CD4-positive, alpha-beta T cell treated with Interleukin-17A for 4 hours (primary cell): ENCODE data around the gene UCK1.
"Not testable (repeated sequence)": the region's sequence is repeated elsewhere in the genome, so short reads cannot be mapped to it uniquely, and the experiment has no call there.

Experiments
- DNase-seq: peaks from one replicate; pipeline ENCODE4 v3.0.0-alpha.2; 2020; ENCODE audit warnings: mixed read lengths

The UCK1 gene

DNA sequence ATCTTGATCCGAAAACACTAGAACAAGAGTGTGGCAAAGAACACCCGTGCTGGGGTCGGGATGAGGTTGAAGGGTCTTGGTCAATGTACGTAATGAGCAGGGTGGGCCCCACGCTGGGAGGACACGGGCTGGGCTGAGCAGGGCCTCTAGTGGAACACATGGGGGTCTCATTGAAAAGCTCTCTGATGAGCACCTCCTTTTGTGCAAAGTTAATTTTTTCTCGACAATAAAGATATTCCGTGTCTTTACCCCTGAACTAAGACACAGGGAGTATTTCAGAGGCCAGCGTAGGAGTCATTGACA, 8.0 kb downstream of the UCK1 start:
- DNase-seq, result no peak

DNA sequence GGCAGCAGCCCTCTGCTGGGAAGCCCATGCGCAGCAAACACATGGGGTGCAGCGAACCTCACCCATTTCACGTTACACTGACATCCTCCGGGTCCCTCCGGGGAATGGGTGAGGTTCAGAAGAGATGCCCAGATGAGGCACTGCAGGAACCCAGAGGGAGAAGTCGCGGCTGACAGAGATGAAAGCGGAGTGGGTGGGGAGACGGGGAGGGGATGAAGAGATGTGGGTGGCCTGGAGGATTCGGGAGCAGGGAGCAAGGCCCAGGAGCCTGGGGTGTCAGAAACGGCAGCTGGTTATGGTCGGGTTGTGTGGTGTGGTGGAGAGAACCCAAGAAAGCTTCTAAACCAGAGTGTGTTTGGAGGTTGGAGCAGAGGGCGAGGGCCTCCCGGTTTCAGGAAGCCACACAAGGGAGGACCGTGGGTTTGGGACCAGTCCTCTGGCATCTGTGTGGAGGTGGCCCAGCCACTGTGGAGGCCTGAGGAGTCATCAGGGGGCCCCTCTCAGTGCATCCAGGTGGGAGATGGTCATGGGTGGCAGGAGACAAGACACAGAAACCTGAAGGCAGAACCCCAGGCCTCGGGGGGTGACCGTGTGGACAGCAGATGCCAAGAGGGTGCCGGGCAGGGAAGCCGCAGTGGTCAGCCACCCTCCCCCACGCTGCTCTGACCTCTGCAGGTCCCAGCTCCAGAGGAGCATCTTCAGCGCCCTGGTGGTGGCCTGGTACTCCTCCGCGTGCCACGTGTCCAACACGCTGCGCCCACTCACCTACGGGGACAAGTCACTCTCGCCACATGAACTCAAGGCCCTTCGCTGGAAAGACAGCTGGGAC, 8.6 kb downstream of the UCK1 start:
- DNase-seq, result no peak

DNA sequence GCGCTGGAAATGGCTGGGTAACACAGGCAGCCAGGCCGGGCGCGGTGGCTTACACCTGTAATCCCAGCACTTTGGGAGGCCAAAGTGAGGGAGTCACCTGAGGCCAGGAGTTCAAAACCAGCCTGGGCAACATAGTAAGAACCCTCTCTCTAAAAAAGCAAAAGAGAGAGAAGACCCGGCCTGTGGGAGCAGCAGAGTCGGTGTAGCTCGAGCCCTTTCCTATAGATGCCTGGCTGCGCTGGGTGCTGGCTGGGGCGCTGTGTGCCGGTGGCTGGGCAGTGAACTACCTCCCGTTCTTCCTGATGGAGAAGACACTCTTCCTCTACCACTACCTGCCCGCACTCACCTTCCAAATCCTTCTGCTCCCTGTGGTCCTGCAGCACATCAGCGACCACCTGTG, 9.2 kb downstream of the UCK1 start:
- DNase-seq, result no peak

DNA sequence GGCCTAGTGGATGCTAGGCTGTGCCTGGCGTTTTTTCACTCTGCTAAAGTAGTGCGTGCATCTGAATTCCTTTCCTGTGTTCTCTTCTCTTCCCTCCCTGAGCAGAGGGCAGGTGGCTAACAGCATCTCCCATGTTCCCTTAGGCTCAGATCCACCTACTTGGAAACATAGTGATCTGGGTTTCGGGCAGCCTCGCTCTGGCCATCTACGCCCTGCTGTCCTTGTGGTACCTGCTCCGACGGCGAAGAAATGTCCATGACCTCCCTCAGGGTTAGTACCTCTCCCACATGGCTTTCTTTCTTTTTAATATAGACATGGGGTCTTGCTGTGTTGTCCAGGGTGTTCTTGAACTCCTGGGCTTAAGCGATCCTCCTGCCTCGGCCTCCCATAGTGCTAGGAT, 9.9 kb downstream of the UCK1 start:
- no peak for DNase-seq

DNA sequence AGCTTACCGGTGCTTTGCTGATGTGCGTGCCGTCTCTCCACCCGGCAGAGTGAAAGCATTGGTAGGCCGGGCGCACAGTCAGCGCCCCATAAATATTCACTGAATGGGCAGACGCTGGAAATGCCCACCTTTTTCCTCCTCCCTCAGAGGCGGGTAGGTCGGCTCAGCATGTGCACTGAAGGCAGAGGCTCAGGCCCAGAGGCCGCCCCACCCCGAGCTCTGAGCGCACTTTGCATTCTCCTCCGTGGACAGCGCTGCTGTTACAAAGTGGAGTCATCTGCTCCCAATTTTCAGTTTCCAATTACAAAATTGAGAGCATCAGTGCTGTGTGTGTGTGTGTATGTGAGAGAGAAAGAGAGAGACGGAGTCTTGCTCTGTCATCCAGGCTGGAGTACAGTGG, 10.6 kb downstream of the UCK1 start:
- DNase-seq, result no peak

DNA sequence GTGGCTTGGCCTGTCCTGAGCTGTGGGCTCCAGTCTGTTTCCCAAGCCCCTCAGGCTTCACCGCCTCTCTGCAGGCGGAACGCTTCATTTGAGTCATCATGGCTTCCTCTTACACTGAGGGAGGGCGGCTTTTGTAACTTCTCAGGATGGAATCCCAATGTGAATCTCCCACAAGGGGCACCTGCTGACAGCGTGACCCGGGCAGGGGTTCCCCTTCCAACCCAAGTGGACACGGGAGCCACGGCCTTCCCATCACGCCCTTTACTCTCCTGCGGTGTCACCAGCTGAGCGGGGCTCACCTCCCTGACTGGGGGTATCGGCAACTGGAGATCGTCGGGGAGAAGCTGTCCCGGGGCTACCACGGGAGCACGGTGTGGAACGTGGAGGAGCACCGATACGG, 12.5 kb downstream of the UCK1 start:
- DNase-seq, result no peak

DNA sequence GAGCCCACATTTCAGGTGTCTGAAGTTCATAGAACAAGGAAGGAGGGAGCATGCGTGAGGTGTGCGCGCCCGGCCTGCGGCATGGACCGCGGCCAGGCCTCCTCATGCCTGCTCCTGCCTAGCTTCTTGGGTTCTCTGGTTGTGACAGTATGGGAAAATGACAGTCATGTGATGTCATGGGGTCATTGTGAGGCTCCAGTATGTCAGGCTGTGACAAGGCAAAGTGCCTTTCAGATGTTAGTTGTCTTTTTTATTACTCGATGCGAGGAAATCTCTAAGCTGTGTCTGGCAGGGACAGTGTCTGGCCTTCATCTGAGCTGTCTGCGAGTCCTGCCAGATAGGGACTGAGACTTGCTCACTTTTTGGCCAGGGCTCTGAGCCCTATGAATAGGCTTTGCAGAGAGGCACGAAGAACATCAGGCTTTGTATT, 13.3 kb downstream of the UCK1 start:
- DNase-seq, result no peak

DNA sequence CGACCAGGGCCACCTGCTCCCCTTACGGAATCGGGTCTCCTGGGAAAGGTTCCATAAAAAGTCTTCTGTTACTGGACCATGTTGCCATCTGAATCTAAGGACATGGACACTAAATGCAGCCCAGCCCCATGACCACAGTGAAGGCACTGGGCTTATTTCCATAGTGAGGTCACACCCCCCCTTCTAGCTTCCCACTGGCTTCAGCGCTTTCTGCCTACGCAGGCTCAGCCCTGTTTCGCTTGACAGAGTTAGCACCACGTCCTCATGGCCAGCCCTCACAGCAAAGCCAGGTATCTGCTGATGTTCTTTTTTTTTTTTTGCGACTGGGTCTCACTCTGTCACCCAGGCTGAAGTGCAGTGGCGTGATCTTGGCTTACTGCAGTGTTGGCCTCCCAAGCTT, 14.1 kb downstream of the UCK1 start:
- no peak for DNase-seq

DNA sequence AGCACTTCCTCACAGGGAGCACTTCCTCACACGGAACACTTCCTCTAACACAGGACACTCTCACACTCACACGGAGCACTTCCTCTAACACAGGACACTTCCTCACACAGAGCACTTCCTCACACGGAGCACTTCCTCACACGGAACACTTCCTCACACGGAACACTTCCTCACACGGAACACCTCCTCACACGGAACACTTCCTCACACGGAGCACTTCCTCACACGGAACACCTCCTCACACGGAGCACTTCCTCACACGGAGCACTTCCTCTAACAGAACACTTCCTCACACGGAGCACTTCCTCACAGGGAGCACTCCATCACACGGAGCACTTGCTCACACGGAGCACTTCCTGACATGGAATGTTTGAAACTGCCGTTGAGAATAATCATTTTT, 15.0 kb downstream of the UCK1 start:
- DNase-seq, result no peak

DNA sequence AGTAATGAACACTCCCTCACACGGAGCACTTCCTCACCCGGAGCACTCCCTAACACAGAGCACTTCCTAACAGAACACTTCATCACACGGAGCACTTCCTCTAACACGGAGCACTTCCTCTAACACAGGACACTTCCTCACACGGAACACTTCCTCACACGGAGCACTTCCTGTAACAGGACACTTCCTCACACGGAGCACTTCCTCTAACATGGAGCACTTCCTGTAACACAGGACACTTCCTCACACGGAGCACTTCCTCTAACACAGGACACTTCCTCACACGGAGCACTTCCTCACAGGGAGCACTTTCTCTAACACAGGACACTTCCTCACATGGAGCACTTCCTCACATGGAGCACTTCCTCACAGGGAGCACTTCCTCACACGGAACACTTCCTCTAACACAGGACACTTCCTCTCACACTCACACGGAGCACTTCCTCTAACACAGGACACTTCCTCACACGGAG, 15.5 kb downstream of the UCK1 start:
- DNase-seq, result not testable (repeated sequence)

DNA sequence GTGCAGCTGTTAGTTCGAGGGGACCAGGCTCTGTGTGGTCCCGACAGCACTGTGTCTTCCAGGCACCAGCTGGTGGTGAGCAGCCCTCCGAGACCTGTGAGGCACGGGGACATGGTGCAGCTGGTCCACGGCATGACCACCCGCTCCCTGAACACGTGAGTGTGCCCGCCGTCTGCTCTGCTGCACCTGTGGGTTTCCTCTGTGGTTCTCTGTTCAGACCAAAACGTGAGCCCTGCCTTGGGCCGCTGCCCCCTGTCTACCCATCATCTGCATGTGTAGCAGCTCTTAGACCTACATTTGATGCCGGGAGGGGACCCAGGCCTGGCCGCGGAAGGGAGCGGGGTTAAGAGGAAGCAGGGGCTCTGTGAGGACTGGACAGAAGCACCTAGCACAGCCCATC, 17.9 kb downstream of the UCK1 start:
- DNase-seq, result no peak

DNA sequence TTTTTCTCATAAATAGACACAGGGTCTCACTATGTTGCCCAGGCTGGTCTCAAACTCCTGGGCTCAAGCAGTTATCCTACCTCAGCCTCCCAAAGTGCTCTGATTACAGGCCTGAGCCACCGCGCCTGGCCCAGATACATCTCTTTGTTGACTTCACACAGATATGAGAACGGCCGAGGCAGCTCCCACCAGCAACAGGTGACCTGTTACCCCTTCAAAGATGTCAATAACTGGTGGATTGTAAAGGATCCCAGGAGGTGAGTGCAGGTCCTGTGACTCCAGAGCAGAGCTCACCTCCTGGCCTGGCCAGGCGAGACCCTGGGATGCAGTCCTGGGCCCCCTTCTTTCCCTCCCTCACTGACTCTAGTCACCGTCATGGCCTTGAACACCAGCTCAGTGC, 19.2 kb downstream of the UCK1 start:
- DNase-seq, result no peak

DNA sequence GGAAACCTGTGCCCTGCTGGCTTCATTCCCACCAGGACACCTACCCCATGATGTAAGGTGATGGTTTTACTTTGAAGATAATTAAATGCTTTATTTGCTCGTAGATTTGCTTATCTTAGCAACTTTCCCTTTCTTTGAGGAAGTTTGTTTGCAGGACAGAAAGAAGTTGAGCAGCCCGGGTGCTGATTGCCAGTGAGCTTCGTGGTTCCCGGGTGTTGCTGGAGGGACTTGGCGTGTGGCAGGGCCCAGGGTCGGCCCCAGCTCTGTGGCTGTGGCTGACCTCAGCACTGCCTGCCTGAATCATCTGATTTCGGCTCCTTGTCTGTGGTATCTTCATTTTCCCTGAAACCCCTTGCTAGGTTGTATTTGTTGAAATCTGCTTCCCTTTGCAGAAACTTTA, 19.6 kb downstream of the UCK1 start:
- no peak for DNase-seq

DNA sequence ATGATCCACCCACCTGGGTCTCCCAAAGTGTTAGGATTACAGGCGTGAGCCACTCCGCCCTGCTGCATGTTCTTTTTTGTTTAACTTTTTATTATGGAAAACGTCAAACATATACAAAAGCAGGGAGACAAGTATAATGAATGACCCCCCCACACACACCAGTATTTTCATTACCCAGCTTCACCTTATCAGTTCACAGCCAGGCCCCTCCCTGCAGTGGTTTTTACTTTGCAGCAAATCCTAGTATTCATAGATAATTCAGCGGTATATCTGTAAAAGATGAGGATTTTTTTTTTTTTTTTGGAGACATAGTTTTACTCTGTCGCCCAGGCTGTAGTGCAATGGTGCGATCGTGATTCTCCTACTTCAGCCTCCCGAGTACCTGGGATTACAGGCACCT, 26.1 kb downstream of the UCK1 start:
- DNase-seq, result no peak

DNA sequence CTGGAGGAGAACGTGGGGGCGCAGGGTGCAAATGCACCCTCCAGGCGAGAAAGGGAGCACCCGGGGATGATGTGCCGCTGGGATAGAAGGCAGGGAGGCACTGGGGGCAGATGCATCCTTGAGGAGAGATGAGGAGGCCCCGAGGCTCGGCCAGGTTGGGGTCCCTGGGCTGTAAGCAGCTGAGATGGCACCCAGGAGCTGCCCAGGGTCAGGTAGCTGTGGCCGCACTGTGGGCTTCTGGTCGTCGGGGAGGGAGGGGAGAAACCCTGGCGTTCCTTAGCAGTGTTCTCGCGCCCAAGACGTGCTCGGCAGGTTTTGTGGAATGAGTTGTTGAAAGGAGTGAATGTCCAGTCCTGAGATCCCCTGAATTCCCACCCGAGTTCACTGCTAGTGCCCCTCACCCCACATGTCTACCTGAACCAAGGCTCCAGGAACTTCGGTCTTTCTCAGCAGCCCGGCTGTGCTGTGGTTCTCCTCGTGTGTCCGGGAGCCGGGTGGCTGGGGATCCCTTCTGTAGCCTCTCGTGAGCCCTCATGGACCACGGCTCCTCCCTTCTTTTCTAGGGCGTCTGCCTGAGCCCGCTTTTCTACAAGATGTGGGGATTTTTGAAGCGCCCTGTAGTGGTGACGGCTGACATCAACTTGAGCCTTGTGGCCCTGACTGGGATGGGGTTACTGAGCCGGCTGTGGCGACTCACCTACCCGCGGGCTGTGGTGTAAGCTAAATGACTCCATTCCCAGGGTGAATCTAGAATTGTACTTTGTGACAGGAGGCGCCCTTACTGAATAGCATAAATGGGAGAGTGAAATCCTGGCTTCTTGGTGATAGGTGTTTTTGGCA, 27.2 kb downstream of the UCK1 start:
- DNase-seq, result peak; percentile 68

DNA sequence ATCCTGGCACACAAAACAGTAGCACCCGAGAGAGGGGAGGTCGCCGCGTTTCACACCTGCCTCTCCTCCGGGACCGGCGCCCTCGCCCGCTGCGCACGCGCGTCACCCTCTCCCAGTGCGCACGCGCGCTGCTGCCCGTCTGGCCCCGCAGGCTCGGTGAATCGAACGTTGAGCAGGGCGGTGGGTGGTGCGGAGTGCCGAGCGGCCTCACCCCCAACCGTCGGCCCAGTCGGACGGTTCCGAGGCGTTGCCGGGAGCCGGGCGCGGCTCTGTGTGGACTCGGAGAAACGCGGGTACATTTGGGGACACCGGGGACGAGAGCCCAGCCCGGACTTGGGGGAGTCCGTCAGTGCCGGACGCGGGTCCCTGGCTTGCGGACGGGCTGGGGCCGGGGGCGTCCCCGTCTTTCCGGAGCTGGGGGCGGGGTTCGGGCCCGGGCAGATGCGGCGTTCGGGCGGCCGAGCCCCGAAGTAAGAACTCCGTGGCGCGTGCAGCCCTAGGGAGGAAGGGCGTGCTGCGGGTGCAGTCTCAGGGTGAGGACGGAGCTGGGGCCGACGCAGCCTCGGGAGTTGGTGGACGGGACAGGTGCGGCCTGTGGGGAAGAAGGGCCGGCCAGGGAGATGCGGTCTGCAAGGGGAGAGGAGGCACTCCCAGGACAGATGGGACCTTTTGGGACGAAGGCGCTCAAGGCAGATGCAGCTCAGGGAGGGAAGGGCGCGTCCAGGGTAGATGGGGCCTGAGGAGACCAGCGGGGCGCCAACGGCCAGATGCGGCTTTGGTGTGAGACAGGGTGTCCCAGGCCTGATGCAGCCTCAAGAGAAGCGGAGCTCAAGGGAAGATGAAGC, 28.1 kb downstream of the UCK1 start, which contains the start of gene POMT1:
TSS of gene POMT1 (plus strand) at position 138 of the 845 bp plus-strand sequence. CDS start 1,301 bp downstream, outside the sequence.
- DNase-seq, result peak; percentile 92

DNA sequence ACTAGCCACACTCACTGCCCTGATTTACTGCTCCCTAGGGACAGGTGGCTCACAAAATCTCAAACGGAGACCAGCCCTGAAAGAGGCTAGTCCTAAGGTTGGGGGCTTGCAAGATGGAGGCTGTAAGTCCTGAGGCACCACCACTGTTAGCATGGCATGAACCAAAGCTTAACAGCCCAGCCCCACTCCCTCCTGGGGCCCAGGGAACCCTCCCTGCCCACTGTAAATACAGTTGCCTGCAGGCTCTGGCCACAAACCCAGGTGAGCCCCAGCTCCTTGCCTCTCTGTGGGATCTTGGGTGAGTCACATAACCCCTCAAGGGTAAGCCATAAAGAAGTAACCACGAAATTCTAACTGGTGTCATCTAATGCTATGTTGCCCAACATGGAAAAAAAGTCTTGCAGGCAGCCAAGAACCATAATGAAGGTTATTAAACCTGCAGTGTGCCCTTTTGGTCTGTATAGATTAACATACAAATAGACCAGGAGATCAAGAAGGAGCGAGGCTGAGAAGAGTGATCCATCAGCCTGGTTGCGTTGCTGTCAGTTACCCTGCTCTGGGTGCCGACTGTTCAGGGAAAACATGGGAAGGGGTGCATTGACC, 30.0 kb downstream of the UCK1 start:
- DNase-seq, result peak; percentile 75

DNA sequence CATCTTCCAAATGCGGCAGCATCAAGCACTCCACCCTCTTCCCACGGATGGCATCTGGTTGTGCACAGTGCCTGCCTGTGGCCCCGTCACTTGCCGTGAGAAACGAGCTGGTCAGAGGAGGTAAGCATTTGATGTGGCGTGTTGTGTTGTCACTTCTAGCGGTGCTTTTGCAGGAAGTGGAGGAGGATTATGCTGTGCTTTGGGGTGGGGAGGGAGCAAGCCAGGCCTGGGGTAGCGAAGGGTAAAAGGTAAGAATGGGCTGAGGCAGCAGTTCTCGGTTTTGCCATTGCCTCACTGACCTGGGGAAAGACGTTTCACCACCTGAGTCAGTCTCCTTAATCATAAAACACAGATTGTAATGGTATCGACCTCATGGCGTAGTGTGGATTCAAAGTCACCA, 30.7 kb downstream of the UCK1 start:
- DNase-seq, result peak; percentile 83

DNA sequence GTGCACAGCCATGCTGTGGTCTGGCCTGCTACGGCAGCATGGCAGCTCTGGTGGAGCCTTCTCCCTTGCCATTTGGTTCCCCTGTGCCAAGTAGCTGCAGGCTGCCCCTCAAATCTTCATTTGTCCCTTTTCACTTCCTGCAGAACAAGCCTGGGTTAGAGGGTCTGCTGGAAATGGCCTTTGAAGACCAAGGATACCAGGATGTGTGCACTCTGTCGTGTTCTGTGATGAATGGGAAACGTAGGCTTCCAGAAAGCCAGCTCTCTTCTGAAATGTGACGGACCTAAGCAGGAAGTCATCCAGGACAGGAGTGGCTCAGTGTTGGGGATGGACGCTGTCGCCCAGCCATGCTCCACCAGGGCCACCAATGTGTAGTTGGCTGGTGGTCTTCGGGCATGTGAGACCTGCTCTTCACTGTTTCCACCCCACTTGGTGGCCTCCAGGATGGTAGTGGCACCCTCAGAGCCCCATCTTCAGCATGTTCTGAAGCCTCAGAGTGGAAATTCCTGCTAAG, 31.8 kb downstream of the UCK1 start:
- DNase-seq, result no peak

DNA sequence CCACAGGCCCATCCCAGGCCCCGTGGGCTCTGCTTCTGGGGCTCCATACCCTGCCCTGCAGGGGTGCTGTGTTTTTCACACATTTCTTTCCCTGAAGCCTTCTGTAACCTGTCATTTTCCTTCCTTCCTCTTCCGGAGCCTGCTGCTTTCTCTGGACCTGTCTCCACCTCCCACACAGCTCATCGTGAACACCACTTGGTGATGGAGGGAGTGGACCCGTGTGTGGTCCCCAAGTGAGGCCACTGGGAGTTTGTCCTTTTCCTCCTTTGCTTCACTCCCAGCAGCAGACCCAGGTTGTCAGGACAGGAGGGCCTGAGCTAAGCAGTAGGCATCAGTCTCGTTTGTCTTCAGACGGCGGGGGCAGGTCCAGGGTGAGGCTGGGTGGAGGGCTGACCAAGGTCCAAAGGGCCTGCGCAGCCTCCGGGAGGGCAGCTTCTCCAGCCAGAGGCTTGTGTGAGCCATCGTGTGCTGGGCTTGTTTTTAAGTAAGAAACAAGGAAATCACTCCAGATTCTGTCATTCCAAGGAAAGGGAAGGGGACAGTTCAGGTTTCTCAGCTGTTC, 34.1 kb downstream of the UCK1 start:
- DNase-seq, result no peak

DNA sequence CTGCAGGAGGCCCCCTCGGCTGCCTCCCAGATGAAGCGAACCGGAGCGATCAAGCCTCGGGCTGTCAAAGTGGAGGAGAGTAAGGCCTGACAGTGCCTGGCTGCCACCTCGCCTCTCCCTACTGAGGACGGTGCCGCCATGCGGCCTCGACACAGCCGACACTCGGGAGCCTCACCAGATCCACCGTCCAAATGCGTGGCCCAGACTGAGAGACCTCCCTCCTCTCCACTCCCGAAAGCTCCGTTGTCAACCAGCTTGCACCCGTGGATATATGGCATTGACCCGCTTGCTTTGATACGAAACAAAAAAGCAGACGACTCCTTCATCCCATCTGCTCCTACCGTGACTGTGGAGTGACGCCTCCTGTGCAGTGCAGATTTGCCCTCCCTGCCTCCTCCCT, 35.3 kb downstream of the UCK1 start:
- no peak for DNase-seq

DNA sequence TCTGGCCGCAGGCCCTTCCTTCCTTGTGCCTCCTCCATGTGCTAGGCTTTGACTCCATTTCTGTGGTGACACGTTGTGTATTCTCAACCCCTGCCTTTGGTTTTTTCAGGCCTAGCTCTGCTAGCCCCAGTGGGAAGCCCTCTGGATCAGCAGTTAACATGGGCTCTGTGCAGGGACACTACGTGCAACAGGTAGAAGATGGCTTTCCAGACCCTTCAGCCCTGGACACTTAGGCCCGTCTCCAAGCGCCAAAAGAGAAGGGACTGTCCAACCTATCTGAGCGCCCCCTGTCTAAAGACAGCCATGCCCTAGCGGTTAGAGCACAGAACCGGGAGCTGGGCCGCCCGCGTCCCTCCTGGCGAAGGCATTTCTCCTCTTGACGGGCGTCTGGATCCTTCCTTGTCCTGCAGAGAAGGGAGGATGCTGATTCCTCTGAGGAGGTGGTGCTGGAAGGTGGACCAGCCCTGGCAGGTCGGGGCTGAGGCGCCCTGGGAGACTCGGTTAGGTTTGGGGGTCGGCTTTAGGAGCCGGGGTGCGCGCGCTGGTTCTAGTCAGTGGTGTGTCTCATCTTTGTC, 36.7 kb downstream of the UCK1 start:
- no peak for DNase-seq
